GDM1 (cell line): Measurements from ENCODE around the gene VARS2.
"Not testable (repeated sequence)": the region's sequence is repeated elsewhere in the genome, so short reads cannot be mapped to it uniquely, and the experiment has no call there.

ENCODE experiments used
- DNase-seq: peaks from one replicate; lab custom pipeline; 2025; lab: John Stamatoyannopoulos, UW

Gene VARS2

GRCh38 chr6:30898750-30899360 is 15.2 kb upstream of the VARS2 start:
- DNase-seq = no peak

GRCh38 chr6:30900863-30901417 is 13.1 kb upstream of the VARS2 start:
- DNase-seq = no peak

GRCh38 chr6:30901436-30901835 is 12.6 kb upstream of the VARS2 start:
- no peak for DNase-seq

GRCh38 chr6:30902196-30902595 is 11.8 kb upstream of the VARS2 start:
- not testable (repeated sequence) for DNase-seq

GRCh38 chr6:30902709-30903108 is 11.3 kb upstream of the VARS2 start:
- no peak for DNase-seq

- DNase-seq = no peak
Measured at GRCh38 chr6:30903236-30903635, 10.8 kb upstream of the VARS2 start.

GRCh38 chr6:30907290-30907757 is 6.7 kb upstream of the VARS2 start:
- not testable (repeated sequence) for DNase-seq

GRCh38 chr6:30907758-30908591 is 6.1 kb upstream of the VARS2 start, which contains the start of gene GTF2H4:
TSS of gene GTF2H4 (plus strand) at chr6:30908207.
- DNase-seq = peak; percentile 95

- no peak for DNase-seq
Measured at GRCh38 chr6:30908700-30909099, 5.3 kb upstream of the VARS2 start.

- DNase-seq = not testable (repeated sequence)
Measured at GRCh38 chr6:30910473-30910872, 3.6 kb upstream of the VARS2 start.

GRCh38 chr6:30912746-30913520 is 1.1 kb upstream of the VARS2 start:
- no peak for DNase-seq

- no peak for DNase-seq
Measured at GRCh38 chr6:30913721-30914075, 340 bp upstream of the VARS2 start.

- DNase-seq = no peak
Measured at GRCh38 chr6:30914854-30915590, 984 bp downstream of the VARS2 start.

- DNase-seq = peak; percentile 33
Measured at GRCh38 chr6:30915591-30915946, 1.5 kb downstream of the VARS2 start.

GRCh38 chr6:30917041-30917440 is 3.0 kb downstream of the VARS2 start:
- no peak for DNase-seq

- no peak for DNase-seq
Measured at GRCh38 chr6:30917487-30917886, 3.4 kb downstream of the VARS2 start.

GRCh38 chr6:30918670-30919069 is 4.6 kb downstream of the VARS2 start:
- DNase-seq = peak; percentile 24

GRCh38 chr6:30922447-30922852 is 8.4 kb downstream of the VARS2 start:
- DNase-seq = no peak

GRCh38 chr6:30924040-30924627 is 10.1 kb downstream of the VARS2 start:
- DNase-seq = not testable (repeated sequence)

GRCh38 chr6:30926644-30927043 is 12.6 kb downstream of the VARS2 start:
- no peak for DNase-seq

GRCh38 chr6:30927080-30927479 is 13.0 kb downstream of the VARS2 start:
- not testable (repeated sequence) for DNase-seq
